ENCODE data around the gene SDHA.

DNA sequence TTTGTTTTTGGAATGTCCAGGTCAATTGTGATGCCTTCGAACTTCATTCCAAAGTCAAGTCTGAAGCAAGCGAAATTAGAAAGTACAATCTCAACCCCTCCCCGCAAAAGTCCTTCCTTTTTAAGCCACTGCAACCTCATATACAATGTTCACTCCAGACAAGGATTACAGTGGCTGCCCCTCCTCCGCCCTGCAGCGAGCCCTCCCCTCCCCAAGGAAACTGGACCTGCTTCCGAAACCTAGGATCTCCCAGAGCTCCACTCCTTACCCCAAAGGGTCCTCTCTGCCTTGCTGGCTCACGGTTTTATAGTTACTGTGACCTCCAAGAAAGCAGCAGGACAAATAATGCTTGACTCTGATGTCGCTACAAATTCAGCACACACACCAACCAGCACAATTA lies 16.4 kb upstream of the SDHA start:
- TF ChIP-seq POLR2A (IDR thresholded peaks at IDR 0.05; ENCODE audit: low read length) (no peak), GATA1 (IDR thresholded peaks at IDR 0.05; ENCODE audit: low read depth, low read length) (no peak)
